H7 (cell line): ENCODE measurements around the gene LDB1. TPM values are rescaled to one million over a fixed set of nuclear protein-coding genes. Genes with fewer than 3 reads are reported as not detected.

Source experiments
- DNase-seq: peaks from one replicate; pipeline ENCODE4 v3.0.0; 2012
- H3K27me3 ChIP-seq: 2 replicates; pipeline ENCODE4 v1.6.0; 2011; ENCODE audit warnings: mild to moderate bottlenecking, low read length; ENCODE audit not compliant: control insufficient read depth, insufficient read depth
- H3K36me3 ChIP-seq: replicated peaks from 2 replicates; pipeline ENCODE4 v1.5.1; 2011; ENCODE audit warnings: low read length; ENCODE audit not compliant: control insufficient read depth, insufficient read depth
- H3K4me3 ChIP-seq: 2 replicates; pipeline ENCODE4 v1.5.1; 2011; ENCODE audit warnings: low read depth, mild to moderate bottlenecking, control low read depth, low read length, moderate library complexity; ENCODE audit not compliant: insufficient read depth
- total RNA-seq: library from RNA; depleted of rRNA; stranded (reverse); fragments of >200 nt; shearing (Covaris generic); gene quantifications from 2 replicates; pipeline ENCODE4 v1.2.3, GENCODE V29; 2014

LDB1 gene
- total RNA-seq, 1 experiment from 2014 or later, result 85.5 TPM

GRCh38 chr10:102109166-102110116, 10.7 kb downstream of the LDB1 start:
- H3K4me3 ChIP-seq, result no peak overlapping the region
- no peaks in the 10 kb centered on the region for H3K27me3 ChIP-seq
- H3K36me3 ChIP-seq, result peaks cover 50% of the 10 kb centered on the region
- peak; percentile 10 for DNase-seq

- Histone ChIP-seq H3K36me3 (peaks cover 56% of the 10 kb centered on the region), H3K27me3 (no peaks in the 10 kb centered on the region), H3K4me3 (no peak overlapping the region)
- peak; percentile 19 for DNase-seq
Observed at GRCh38 chr10:102106998-102107397, 13.2 kb downstream of the LDB1 start.

- H3K27me3 ChIP-seq, result no peaks in the 10 kb centered on the region
- H3K36me3 ChIP-seq, result peaks cover 15% of the 10 kb centered on the region
- no peak overlapping the region for H3K4me3 ChIP-seq
- DNase-seq, result no peak
Observed at GRCh38 chr10:102102421-102102820, 17.7 kb downstream of the LDB1 start.

GRCh38 chr10:102101152-102101551, 19.0 kb downstream of the LDB1 start:
- DNase-seq, result no peak
- Histone ChIP-seq H3K36me3 (peaks cover 12% of the 10 kb centered on the region), H3K4me3 (no peak overlapping the region), H3K27me3 (no peaks in the 10 kb centered on the region)

- Histone ChIP-seq H3K36me3 (peaks cover 3% of the 10 kb centered on the region; the same call in 1 of the 2 replicates), H3K27me3 (no peaks in the 10 kb centered on the region), H3K4me3 (no peak overlapping the region)
- no peak for DNase-seq
Observed at GRCh38 chr10:102096449-102096848, 23.7 kb downstream of the LDB1 start.

- Histone ChIP-seq H3K4me3 (no peak overlapping the region), H3K36me3 (no peaks in the 10 kb centered on the region), H3K27me3 (no peaks in the 10 kb centered on the region)
- DNase-seq, result no peak
Observed at GRCh38 chr10:102090772-102091171, 29.4 kb downstream of the LDB1 start.

- DNase-seq, result no peak
- Histone ChIP-seq H3K4me3 (no peak overlapping the region), H3K27me3 (no peaks in the 10 kb centered on the region), H3K36me3 (no peaks in the 10 kb centered on the region)
Observed at GRCh38 chr10:102086196-102086595, 34.0 kb downstream of the LDB1 start.

GRCh38 chr10:102085336-102085735, 34.8 kb downstream of the LDB1 start:
- no peak for DNase-seq
- Histone ChIP-seq H3K4me3 (no peak overlapping the region), H3K27me3 (no peaks in the 10 kb centered on the region)

GRCh38 chr10:102083541-102083940, 36.6 kb downstream of the LDB1 start:
- H3K4me3 ChIP-seq, result no peak overlapping the region
- no peaks in the 10 kb centered on the region for H3K36me3 ChIP-seq
- DNase-seq, result no peak
- H3K27me3 ChIP-seq, result no peaks in the 10 kb centered on the region

More at GRCh38 chr10:102085336-102085735, 34.8 kb downstream of the LDB1 start:
- no peaks in the 10 kb centered on the region for H3K36me3 ChIP-seq

- Histone ChIP-seq H3K4me3 (no peak overlapping the region), H3K27me3 (no peaks in the 10 kb centered on the region), H3K36me3 (no peaks in the 10 kb centered on the region)
- DNase-seq, result peak; percentile 84
Observed at GRCh38 chr10:102072673-102073527, 47.3 kb downstream of the LDB1 start.

GRCh38 chr10:102069071-102069470, 51.1 kb downstream of the LDB1 start:
- H3K36me3 ChIP-seq, result no peaks in the 10 kb centered on the region; the same call in 1 of the 2 replicates
- no peaks in the 10 kb centered on the region for H3K27me3 ChIP-seq
- no peak overlapping the region for H3K4me3 ChIP-seq
- no peak for DNase-seq

GRCh38 chr10:102068216-102068615, 52.0 kb downstream of the LDB1 start:
- Histone ChIP-seq H3K4me3 (no peak overlapping the region), H3K27me3 (no peaks in the 10 kb centered on the region)

GRCh38 chr10:102067091-102067916, 52.9 kb downstream of the LDB1 start:
- Histone ChIP-seq H3K36me3 (no peaks in the 10 kb centered on the region; the same call in 1 of the 2 replicates), H3K4me3 (no peak overlapping the region), H3K27me3 (no peaks in the 10 kb centered on the region)
- no peak for DNase-seq

More at GRCh38 chr10:102068216-102068615, 52.0 kb downstream of the LDB1 start:
- H3K36me3 ChIP-seq, result no peaks in the 10 kb centered on the region; the same call in 1 of the 2 replicates
- no peak for DNase-seq
